ENCODE measurements around the gene CCDC124. TPM values are rescaled to one million over a fixed set of nuclear protein-coding genes. Genes with fewer than 3 reads are reported as not detected.

CCDC124 gene
- total RNA-seq, 2 experiments from 2014 or later: 26.9 to 28.1 TPM

GRCh38 chr19:17902701-17903100, 30.1 kb upstream of the CCDC124 start:
- intact Hi-C loops (cut with DNase I, micrococcal nuclease): no loop called here
- CTCF ChIA-PET: no interaction called here

DNA sequence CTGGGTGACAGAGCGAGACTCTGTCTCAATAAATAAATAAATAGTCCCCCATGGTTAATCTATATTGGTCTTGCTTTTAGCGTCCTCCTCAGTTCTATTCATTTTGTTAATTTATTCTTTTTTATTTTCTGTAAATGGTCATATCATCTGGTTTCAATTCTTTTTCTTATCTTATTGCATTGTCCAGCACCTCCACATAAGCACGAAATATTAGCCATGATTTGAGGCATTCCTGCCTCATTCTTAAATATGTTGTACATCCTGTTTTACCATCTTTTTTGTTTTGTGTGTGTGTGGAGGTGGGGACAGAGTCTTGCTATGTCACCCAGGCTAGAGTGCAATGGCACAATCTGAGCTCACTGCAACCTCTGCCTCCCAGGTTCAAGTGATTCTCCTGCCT, 24.6 kb upstream of the CCDC124 start:
- Mint-ChIP-seq H3K36me3 (ENCODE audit: low read depth) (no peaks in the 10 kb centered on the region), H3K4me3 (no peak overlapping the region), H3K27ac (no peak overlapping the region), H3K9me3 (no peaks in the 10 kb centered on the region), H3K27me3 (peaks cover 14% of the 10 kb centered on the region), H3K4me1 (ENCODE audit: low read depth) (no peaks in the 10 kb centered on the region)
- CTCF ChIA-PET: interaction anchor here (0.6 kb wide), 1 partner anchor 259 kb away, joined by 3 read pairs; no protein-coding TSS in a partner anchor
- Histone ChIP-seq H3K27ac (ENCODE audit: low read depth in 1 of 2, low read length in 2 of 2) (no peak overlapping the region), H3K27me3 (ENCODE audit: control insufficient read depth in 1 of 2, insufficient read depth in 2 of 2, low read length in 2 of 2) (no peaks in the 10 kb centered on the region), H3K36me3 (ENCODE audit: insufficient read depth, low read length) (no peaks in the 10 kb centered on the region), H3K4me3 (ENCODE audit: low read length) (no peak overlapping the region), H3K9me3 (ENCODE audit: control insufficient read depth in 1 of 2, insufficient read depth in 1 of 2, low read length in 2 of 2) (peaks cover 1 to 23% of the 10 kb centered on the region in 2 experiments), H3K4me1 (ENCODE audit: insufficient read depth, low read length) (no peaks in the 10 kb centered on the region)
- TF ChIP-seq CTCF (IDR thresholded peaks at IDR 0.05): no peak
- ATAC-seq (ENCODE audit: poor library complexity) (no peak), DNase-seq (no peak)
- POLR2A ChIA-PET: no interaction called here
- intact Hi-C loops (cut with DNase I, micrococcal nuclease): no loop called here

More at GRCh38 chr19:17902701-17903100, 30.1 kb upstream of the CCDC124 start:
- DNase-seq: no peak
- Mint-ChIP-seq H3K4me1 (ENCODE audit: low read depth) (no peaks in the 10 kb centered on the region), H3K9me3 (no peaks in the 10 kb centered on the region), H3K4me3 (no peak overlapping the region), H3K27me3 (peaks cover 20% of the 10 kb centered on the region), H3K27ac (no peak overlapping the region), H3K36me3 (ENCODE audit: low read depth) (no peaks in the 10 kb centered on the region)
- peaks cover 0 to 2% of the 10 kb centered on the region in 2 experiments for H3K27me3 ChIP-seq (ENCODE audit: control insufficient read depth in 1 of 2, insufficient read depth in 2 of 2, low read length in 2 of 2)
- peaks cover 0 to 2% of the 10 kb centered on the region in 2 experiments for H3K9me3 ChIP-seq (ENCODE audit: control insufficient read depth in 1 of 2, insufficient read depth in 1 of 2, low read length in 2 of 2)
- no peaks in the 10 kb centered on the region for H3K4me1 ChIP-seq (ENCODE audit: insufficient read depth, low read length)
- no peak overlapping the region for H3K4me3 ChIP-seq (ENCODE audit: low read length)
- H3K36me3 ChIP-seq (ENCODE audit: insufficient read depth, low read length): no peaks in the 10 kb centered on the region
- POLR2A ChIA-PET: no interaction called here
- TF ChIP-seq CTCF (IDR thresholded peaks at IDR 0.05): no peak
- no peak for ATAC-seq (ENCODE audit: poor library complexity)
- no peak overlapping the region for H3K27ac ChIP-seq (ENCODE audit: low read depth in 1 of 2, low read length in 2 of 2)

- no peak overlapping the region for H3K27ac ChIP-seq (ENCODE audit: low read depth in 1 of 2, low read length in 2 of 2)
- no peak for DNase-seq
- TF ChIP-seq CTCF (IDR thresholded peaks at IDR 0.05): no peak
- H3K27ac Mint-ChIP-seq: no peak overlapping the region
- H3K36me3 ChIP-seq (ENCODE audit: insufficient read depth, low read length): no peaks in the 10 kb centered on the region
- H3K9me3 Mint-ChIP-seq: no peaks in the 10 kb centered on the region
- CTCF ChIA-PET: interaction anchor here (0.6 kb wide), 2 partner anchors 259 to 810 kb away, joined by 3 read pairs; no protein-coding TSS in a partner anchor
- H3K36me3 Mint-ChIP-seq (ENCODE audit: low read depth): no peaks in the 10 kb centered on the region
- intact Hi-C loops (cut with DNase I, micrococcal nuclease): no loop called here
- H3K9me3 ChIP-seq (ENCODE audit: control insufficient read depth in 1 of 2, insufficient read depth in 1 of 2, low read length in 2 of 2): peaks cover 8 to 31% of the 10 kb centered on the region in 2 experiments
- H3K4me1 ChIP-seq (ENCODE audit: insufficient read depth, low read length): no peaks in the 10 kb centered on the region
- POLR2A ChIA-PET: no interaction called here
- peaks cover 7% of the 10 kb centered on the region for H3K27me3 Mint-ChIP-seq
- no peaks in the 10 kb centered on the region for H3K4me1 Mint-ChIP-seq (ENCODE audit: low read depth)
- no peaks in the 10 kb centered on the region for H3K27me3 ChIP-seq (ENCODE audit: control insufficient read depth in 1 of 2, insufficient read depth in 2 of 2, low read length in 2 of 2)
- no peak overlapping the region for H3K4me3 ChIP-seq (ENCODE audit: low read length)
- no peak overlapping the region for H3K4me3 Mint-ChIP-seq
- no peak for ATAC-seq (ENCODE audit: poor library complexity)
These were observed 23.6 kb upstream of the CCDC124 start for GRCh38 chr19:17909003-17909732.

All from CD4-positive, alpha-beta T cell (primary cell).